WERI-Rb-1 (cell line): Measurements from ENCODE around the gene PLAC9.

Source experiments
- DNase-seq: peaks from one replicate; pipeline ENCODE4 v3.0.0-alpha.2; 2020
- H3K27ac ChIP-seq: fragments of 250-450 bp; sonication (Bioruptor Pico); 2 replicates; pipeline ENCODE4 v1.5.1; 2020; ENCODE audit warnings: mild to moderate bottlenecking, moderate library complexity
- H3K27me3 ChIP-seq: fragments of 250-450 bp; sonication (Bioruptor Pico); 2 replicates; pipeline ENCODE4 v1.5.1; 2021; ENCODE audit warnings: mild to moderate bottlenecking, low read depth, moderate library complexity; ENCODE audit not compliant: insufficient read depth, severe bottlenecking
- H3K36me3 ChIP-seq: fragments of 250-450 bp; sonication (Bioruptor Pico); 2 replicates; pipeline ENCODE4 v1.5.1; 2020; ENCODE audit warnings: mild to moderate bottlenecking, moderate library complexity
- H3K4me3 ChIP-seq: 2 replicates; pipeline ENCODE4 v1.5.1; 2011; ENCODE audit warnings: low read depth, mild to moderate bottlenecking, control low read depth, low read length
- H3K9me3 ChIP-seq: fragments of 250-450 bp; sonication (Bioruptor Pico); 2 replicates; pipeline ENCODE4 v1.5.1; 2021; ENCODE audit warnings: mild to moderate bottlenecking, moderate library complexity; ENCODE audit not compliant: severe bottlenecking
- TF ChIP-seq, protein P1 (sequence below): IDR thresholded peaks from 2 replicates; pipeline ENCODE4 v1.5.1; 2011; ENCODE audit warnings: low read depth, mild to moderate bottlenecking, control low read depth, inconsistent platforms, low read length

PLAC9 gene

DNA sequence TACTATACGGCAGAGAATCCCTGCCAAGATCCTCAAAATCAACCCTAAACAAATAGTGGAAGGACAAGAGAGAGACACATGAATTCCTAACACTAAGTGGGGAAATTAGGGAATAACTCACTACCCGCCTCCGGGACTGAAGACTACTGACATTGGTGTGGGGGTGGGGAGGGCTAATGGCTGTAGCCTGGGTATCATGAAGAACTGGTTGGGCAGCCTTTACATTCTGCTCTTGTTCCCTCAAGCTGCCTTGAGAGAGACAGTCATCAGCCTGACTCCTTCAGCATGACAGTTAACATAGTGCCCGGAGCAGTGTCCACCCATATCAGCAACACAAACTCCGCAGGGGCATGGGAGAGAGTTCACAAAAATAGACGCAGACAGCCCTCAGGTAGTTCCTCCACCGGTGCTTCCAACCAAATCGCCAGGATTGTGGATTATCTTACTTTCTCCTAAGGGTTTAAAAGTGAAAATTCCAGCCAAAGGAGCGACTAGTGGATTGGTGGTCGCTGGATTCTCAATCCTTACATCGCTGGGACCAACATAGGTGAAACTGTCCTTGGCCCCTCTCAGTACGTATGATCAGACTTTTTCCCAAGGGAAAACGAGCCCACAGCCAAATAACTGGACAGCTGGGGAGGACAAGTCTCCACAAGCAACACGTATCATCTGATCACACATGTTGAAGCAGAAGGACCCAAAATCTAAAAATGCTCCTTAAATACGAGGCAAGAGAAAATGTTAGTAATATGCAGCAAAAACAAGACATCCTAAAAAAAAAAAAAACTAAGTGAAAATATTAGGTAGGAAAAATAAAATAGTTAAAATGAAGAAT is 31.5 kb upstream of the PLAC9 start:
- Histone ChIP-seq H3K27me3 (no peaks in the 10 kb centered on the region), H3K9me3 (no peaks in the 10 kb centered on the region), H3K4me3 (no peak overlapping the region), H3K36me3 (no peaks in the 10 kb centered on the region), H3K27ac (no peak overlapping the region)
- TF ChIP-seq, protein P1, sequence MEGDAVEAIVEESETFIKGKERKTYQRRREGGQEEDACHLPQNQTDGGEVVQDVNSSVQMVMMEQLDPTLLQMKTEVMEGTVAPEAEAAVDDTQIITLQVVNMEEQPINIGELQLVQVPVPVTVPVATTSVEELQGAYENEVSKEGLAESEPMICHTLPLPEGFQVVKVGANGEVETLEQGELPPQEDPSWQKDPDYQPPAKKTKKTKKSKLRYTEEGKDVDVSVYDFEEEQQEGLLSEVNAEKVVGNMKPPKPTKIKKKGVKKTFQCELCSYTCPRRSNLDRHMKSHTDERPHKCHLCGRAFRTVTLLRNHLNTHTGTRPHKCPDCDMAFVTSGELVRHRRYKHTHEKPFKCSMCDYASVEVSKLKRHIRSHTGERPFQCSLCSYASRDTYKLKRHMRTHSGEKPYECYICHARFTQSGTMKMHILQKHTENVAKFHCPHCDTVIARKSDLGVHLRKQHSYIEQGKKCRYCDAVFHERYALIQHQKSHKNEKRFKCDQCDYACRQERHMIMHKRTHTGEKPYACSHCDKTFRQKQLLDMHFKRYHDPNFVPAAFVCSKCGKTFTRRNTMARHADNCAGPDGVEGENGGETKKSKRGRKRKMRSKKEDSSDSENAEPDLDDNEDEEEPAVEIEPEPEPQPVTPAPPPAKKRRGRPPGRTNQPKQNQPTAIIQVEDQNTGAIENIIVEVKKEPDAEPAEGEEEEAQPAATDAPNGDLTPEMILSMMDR, result no peak
- DNase-seq, result no peak

DNA sequence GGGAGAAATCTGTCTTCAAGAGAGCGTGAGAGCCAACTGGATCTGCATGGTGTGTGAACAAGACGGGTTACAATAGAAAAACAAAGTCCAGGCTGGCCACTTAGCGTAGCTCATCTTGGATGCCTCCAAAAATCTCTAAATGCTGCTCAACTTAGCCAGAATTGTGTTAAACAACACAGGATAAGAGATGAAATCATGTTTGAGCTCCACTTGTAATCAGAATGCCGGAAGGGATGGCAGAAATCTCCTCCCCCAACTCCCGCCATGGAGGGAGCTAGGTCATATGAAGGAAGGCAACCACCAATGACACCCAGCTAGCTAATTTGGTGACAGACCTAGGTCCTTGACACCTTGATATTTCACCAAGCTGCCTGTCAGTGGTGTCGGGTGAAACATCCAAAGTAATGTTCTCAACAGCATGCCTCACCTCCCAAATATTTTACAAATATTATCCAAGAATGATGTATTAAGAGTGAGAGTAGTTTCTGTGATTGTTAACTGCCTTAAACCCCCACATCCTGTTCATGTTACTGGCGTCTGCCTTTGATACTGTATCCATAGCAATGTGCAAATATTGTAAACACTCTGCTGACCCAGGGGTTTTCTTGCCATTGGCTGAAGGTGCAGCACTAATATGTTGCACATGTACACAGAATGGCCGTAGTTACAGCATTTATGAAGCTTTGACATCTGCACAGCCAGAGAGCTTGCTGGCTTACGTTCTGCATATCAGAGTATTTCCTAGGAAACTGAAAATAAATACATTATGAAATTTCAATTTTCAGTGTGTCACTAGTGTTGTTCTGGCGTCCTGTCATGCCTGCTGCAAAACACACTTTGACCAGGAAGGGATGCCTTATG is 28.2 kb upstream of the PLAC9 start:
- Histone ChIP-seq H3K4me3 (no peak overlapping the region), H3K36me3 (no peaks in the 10 kb centered on the region), H3K27ac (no peak overlapping the region), H3K27me3 (no peaks in the 10 kb centered on the region), H3K9me3 (peaks cover 9% of the 10 kb centered on the region)
- no peak for DNase-seq
- TF ChIP-seq, protein P1, result no peak

DNA sequence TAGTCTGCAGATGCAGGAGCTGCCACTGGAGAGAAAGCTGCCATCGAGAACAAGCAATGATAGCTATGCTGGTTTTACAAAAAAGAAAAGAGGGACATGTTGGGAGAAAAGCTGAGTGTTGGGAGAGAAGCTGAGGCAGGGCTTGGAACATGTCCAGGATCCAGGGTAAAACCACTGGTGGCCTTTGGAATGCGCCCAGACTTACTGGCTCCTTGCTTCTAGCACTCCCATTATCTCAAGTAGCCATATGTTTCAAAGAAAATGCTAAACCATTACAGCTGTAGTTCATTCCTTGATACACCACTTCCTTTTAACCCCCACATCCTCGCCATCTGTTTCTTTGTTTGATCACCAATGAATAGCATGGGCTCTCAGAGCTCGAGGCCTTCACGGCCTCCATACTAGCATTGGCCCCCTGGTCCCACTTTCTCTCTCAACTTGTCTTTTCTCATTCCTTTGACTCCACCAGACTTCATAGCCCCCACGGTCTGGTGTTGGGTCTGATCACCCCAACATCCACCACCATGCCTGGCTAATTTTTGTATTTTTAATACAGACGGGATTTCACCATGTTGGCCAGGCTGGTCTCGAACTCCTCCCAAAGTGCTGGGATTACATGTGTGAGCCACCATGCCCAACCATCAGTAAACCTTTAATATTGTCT is 23.8 kb upstream of the PLAC9 start:
- Histone ChIP-seq H3K27me3 (no peaks in the 10 kb centered on the region), H3K27ac (no peak overlapping the region), H3K9me3 (peaks cover 16% of the 10 kb centered on the region), H3K36me3 (no peaks in the 10 kb centered on the region), H3K4me3 (no peak overlapping the region)
- TF ChIP-seq, protein P1, result no peak
- DNase-seq, result no peak

DNA sequence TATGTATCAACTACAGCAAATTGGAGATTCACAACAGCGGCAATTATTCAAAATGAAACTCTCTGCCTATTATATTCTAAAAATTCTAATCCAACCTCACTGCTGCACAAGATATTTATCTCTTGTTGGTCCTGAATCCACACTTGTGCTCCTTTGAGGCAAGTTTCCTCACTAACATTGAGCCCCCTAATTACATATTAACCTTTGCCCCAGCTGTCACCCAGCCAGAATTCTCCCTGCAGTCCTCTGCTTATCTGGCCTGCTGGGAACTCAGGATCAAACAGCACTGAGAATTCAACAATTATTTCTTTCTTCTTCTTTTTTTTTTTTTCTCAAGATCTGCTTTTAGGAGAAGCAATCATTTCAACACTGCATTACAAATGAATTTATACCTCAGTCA is 21.5 kb upstream of the PLAC9 start:
- H3K36me3 ChIP-seq, result no peaks in the 10 kb centered on the region
- no peak overlapping the region for H3K27ac ChIP-seq
- peaks cover 16% of the 10 kb centered on the region for H3K9me3 ChIP-seq
- no peak overlapping the region for H3K4me3 ChIP-seq
- DNase-seq, result no peak
- H3K27me3 ChIP-seq, result no peaks in the 10 kb centered on the region
- TF ChIP-seq, protein P1, result no peak

DNA sequence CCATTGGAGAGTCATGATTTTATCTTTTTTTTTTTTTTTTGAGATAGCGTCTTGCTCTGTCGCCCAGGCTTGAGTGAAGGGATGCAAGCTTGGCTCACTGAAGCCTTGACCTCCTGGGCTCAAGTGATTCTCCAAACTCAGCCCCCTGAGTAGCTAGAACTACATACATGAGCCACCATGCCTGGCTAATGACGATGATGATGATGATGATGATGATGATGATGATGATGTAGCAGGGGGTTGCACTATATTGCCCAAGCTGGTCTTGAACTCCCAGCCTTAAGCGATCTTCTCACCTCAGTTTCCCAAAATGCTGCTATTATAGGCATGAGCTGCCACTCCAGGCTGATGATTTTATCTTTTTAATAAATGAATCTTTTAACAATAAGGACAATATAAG is 13.9 kb upstream of the PLAC9 start:
- Histone ChIP-seq H3K36me3 (no peaks in the 10 kb centered on the region), H3K9me3 (no peaks in the 10 kb centered on the region), H3K4me3 (no peak overlapping the region), H3K27ac (no peak overlapping the region), H3K27me3 (no peaks in the 10 kb centered on the region)
- no peak for DNase-seq
- TF ChIP-seq, protein P1, result no peak
